Measurements from ENCODE around the gene ITGA1. TPM values are rescaled to one million over a fixed set of nuclear protein-coding genes. Genes with fewer than 3 reads are reported as not detected.

ITGA1 gene
- total RNA-seq, 2 experiments from 2014 or later = not detected

DNA sequence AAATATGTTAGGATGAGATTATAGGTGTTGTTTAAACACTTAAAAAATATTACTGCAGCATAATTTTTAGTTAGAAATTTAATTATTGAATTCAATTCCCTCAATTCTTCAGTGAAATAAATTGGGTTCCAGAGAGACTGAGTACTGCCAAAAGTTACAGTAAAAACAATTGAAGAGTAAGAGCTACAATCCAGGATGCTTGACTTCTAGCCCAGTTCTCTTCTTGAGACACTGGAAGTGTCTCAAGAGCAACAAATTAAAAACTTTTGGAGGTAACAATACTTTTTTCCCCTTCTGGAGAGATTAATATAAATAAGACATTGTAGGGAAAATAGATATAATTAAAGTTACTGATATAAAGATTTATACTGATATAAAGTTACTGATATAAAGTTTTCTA is 8.3 kb downstream of the ITGA1 start:
- Histone ChIP-seq H3K36me3 (ENCODE audit: insufficient read depth, low read length) (no peaks in the 10 kb centered on the region), H3K79me2 (ENCODE audit: insufficient read depth, low read depth, low read length) (peaks cover 12% of the 10 kb centered on the region), H3K4me3 (ENCODE audit: low read depth, low read length, poor library complexity, severe bottlenecking) (no peak overlapping the region), H4K20me1 (ENCODE audit: insufficient read depth, low read length) (peaks cover 3% of the 10 kb centered on the region; the same call in 1 of the 2 replicates), H3K9me3 (ENCODE audit: low read length) (no peaks in the 10 kb centered on the region), H3K4me1 (ENCODE audit: insufficient read depth, low read length, poor library complexity, severe bottlenecking) (peaks cover 8% of the 10 kb centered on the region), H3K4me2 (ENCODE audit: low read length) (no peak overlapping the region), H3K9me2 (ENCODE audit: insufficient read depth, low read length) (no peaks in the 10 kb centered on the region), H2AFZ (ENCODE audit: low read length) (no peak overlapping the region), H3K27ac (ENCODE audit: low read depth, low read length, poor library complexity, severe bottlenecking) (no peak overlapping the region)
- BruUV-seq (replicated peaks) = no TSS peak
- ChIA-PET CTCF (ENCODE audit: unreplicated experiment) (no interaction called here), POLR2A (no interaction called here)
- TF ChIP-seq EZH2phosphoT487 (IDR thresholded peaks at IDR 0.05; ENCODE audit: borderline replicate concordance, low read depth, low read length) = no peak
- TF ChIP-seq, protein P1, sequence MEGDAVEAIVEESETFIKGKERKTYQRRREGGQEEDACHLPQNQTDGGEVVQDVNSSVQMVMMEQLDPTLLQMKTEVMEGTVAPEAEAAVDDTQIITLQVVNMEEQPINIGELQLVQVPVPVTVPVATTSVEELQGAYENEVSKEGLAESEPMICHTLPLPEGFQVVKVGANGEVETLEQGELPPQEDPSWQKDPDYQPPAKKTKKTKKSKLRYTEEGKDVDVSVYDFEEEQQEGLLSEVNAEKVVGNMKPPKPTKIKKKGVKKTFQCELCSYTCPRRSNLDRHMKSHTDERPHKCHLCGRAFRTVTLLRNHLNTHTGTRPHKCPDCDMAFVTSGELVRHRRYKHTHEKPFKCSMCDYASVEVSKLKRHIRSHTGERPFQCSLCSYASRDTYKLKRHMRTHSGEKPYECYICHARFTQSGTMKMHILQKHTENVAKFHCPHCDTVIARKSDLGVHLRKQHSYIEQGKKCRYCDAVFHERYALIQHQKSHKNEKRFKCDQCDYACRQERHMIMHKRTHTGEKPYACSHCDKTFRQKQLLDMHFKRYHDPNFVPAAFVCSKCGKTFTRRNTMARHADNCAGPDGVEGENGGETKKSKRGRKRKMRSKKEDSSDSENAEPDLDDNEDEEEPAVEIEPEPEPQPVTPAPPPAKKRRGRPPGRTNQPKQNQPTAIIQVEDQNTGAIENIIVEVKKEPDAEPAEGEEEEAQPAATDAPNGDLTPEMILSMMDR (conservative IDR thresholded peaks at IDR 0.05; ENCODE audit: low read length) = no peak
- DNase-seq (ENCODE audit: low spot score) = no peak
- intact Hi-C loops (cut with micrococcal nuclease; ENCODE audit: unreplicated experiment) = no loop called here

DNA sequence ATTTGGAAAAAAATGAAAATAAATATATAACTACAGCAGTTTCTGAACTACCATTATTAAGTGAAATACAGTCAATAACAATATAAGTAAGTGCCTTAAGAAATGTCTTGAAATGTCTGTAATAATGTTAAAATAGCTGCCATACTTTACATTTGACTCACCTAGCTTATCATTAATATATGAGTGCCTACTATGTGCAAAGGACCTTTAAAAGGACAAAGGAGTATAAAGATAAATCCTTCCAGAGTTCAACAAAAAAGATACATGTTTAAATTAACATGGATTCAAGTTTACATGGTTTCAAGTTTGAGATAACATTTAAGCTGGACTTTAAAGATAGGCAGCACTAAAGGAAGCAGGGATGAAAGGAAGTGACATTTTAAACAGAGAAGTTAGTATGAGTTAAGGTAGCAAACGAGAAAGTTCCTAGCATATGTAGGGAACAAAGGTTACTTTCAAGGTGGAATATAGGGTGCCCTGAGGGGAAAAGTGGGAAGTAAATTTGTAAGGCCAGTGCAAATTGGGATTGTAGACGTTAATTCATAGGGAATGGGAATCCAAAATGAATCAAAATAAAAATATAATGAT is 8.9 kb downstream of the ITGA1 start:
- H3K4me3 ChIP-seq (ENCODE audit: low read depth, low read length, poor library complexity, severe bottlenecking) = no peak overlapping the region
- ChIA-PET CTCF (ENCODE audit: unreplicated experiment) (no interaction called here), POLR2A (no interaction called here)
- H3K4me1 ChIP-seq (ENCODE audit: insufficient read depth, low read length, poor library complexity, severe bottlenecking) = peaks cover 8% of the 10 kb centered on the region
- no peak for DNase-seq (ENCODE audit: low spot score)
- peaks cover 9% of the 10 kb centered on the region for H4K20me1 ChIP-seq (ENCODE audit: insufficient read depth, low read length)
- no peaks in the 10 kb centered on the region for H3K9me2 ChIP-seq (ENCODE audit: insufficient read depth, low read length)
- no peaks in the 10 kb centered on the region for H3K9me3 ChIP-seq (ENCODE audit: low read length)
- H3K79me2 ChIP-seq (ENCODE audit: insufficient read depth, low read depth, low read length) = peaks cover 18% of the 10 kb centered on the region
- no peak overlapping the region for H3K27ac ChIP-seq (ENCODE audit: low read depth, low read length, poor library complexity, severe bottlenecking)
- H3K36me3 ChIP-seq (ENCODE audit: insufficient read depth, low read length) = peaks cover 4% of the 10 kb centered on the region
- intact Hi-C loops (cut with micrococcal nuclease; ENCODE audit: unreplicated experiment) = no loop called here
- TF ChIP-seq, protein P1 (conservative IDR thresholded peaks at IDR 0.05; ENCODE audit: low read length) = no peak
- no peak for TF ChIP-seq EZH2phosphoT487 (IDR thresholded peaks at IDR 0.05; ENCODE audit: borderline replicate concordance, low read depth, low read length)
- no TSS peak for BruUV-seq (replicated peaks)
- no peak overlapping the region for H2AFZ ChIP-seq (ENCODE audit: low read length)
- H3K4me2 ChIP-seq (ENCODE audit: low read length) = no peak overlapping the region

DNA sequence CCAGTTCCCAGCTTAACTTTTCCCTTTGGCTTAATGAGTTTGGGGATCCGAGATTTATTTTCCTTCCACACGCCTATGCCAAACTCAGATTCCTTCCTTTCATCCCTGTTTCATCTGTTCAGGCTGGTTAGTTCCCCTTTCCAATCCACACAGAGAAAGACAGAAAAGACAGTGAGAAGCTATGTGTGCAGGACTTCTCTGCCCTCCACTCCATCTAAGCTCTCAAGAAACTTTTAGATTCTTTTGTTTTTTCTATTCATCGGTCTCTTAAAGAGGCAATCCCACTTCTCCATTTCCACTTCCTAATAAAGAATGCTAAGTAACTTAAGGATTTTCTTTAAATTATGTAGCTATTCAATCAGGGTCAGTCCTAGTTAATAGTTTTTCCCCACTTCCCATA is 11.2 kb downstream of the ITGA1 start:
- BruUV-seq (replicated peaks) = no TSS peak

More for the DNA sequence above, 11.2 kb downstream of the ITGA1 start:
- Histone ChIP-seq H4K20me1 (ENCODE audit: insufficient read depth, low read length) (peaks cover 29% of the 10 kb centered on the region), H2AFZ (ENCODE audit: low read length) (peak overlapping the region; percentile 96), H3K9me2 (ENCODE audit: insufficient read depth, low read length) (no peaks in the 10 kb centered on the region), H3K4me2 (ENCODE audit: low read length) (peak overlapping the region; percentile 91), H3K79me2 (ENCODE audit: insufficient read depth, low read depth, low read length) (peaks cover 41% of the 10 kb centered on the region), H3K4me3 (ENCODE audit: low read depth, low read length, poor library complexity, severe bottlenecking) (peak overlapping the region; percentile 77), H3K27ac (ENCODE audit: low read depth, low read length, poor library complexity, severe bottlenecking) (no peak overlapping the region), H3K36me3 (ENCODE audit: insufficient read depth, low read length) (peaks cover 24% of the 10 kb centered on the region), H3K4me1 (ENCODE audit: insufficient read depth, low read length, poor library complexity, severe bottlenecking) (peaks cover 20% of the 10 kb centered on the region), H3K9me3 (ENCODE audit: low read length) (no peaks in the 10 kb centered on the region)
- CTCF ChIA-PET (ENCODE audit: unreplicated experiment) = interaction anchor here (0.8 kb wide), 1 partner anchor 13 kb away, joined by 5 read pairs; no protein-coding TSS in a partner anchor
- DNase-seq (ENCODE audit: low spot score) = peak; percentile 5
- POLR2A ChIA-PET = interaction anchor here (0.8 to 2.2 kb wide), 12 partner anchors 8 to 761 kb away, joined by 3 to 21 read pairs (median 4); partner anchors contain the start of gene MOCS2
- intact Hi-C loops (cut with micrococcal nuclease; ENCODE audit: unreplicated experiment) = loop anchor here (2.0 kb wide), 1 partner anchor 310 kb away; the partner anchor contains the start of gene MOCS2
- TF ChIP-seq, protein P1 (conservative IDR thresholded peaks at IDR 0.05; ENCODE audit: low read length) = no peak
- no peak for TF ChIP-seq EZH2phosphoT487 (IDR thresholded peaks at IDR 0.05; ENCODE audit: borderline replicate concordance, low read depth, low read length)

Data from OCI-LY7 (cell line).